ENCODE data around the gene ENTPD6. TPM values are rescaled to one million over a fixed set of nuclear protein-coding genes. Genes with fewer than 3 reads are reported as not detected.

ENTPD6 gene
- polyA plus RNA-seq, 1 donor from 2014 or later = 143 TPM

DNA sequence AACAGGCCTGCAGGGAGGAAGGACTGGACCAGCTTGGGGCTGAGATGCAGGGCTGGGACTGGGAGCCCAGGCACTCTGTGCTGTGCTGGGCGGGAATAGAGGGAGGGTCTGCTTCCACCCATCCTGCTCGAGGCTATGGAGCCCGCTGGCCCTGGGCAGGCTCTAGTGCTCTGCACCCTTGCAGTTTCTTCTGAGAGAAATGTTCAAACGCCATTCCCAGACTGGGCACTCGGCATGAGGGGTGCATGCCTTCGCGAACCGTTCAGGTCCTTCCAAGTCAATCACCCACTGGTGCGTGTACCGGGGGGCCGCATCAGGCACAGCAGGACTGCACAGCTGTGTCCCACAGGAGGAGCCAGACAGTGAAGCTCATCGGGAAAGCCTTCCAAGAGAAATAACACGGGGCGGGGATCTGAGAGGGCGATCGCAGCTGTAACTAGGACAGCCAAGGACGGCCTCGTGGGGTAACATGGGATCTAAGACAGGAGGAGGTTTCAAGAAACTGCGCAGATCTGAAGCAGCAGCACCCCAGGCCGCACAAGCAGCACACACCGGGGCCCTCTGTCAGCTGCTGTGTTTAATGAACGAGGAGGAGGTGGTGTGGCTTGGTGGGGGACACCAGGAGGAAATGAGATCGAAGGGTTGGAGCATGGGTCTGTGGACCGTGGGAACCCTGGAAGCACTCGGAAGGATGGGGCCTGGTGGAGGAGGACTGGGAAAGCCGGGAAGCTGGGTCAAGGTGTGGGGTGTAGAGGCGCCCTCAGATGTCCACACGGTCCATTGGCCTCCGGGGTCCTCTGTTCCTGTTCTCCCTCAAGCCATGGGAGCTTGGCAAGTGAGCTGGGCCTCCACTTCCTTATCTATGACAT lies 26.3 kb downstream of the ENTPD6 start:
- Histone ChIP-seq H3K9ac (ENCODE audit: low read length) (no peak overlapping the region), H3K4me2 (ENCODE audit: low read length) (no peak overlapping the region), H3K27ac (ENCODE audit: low read length) (no peak overlapping the region), H3K9me3 (ENCODE audit: low read length) (no peaks in the 10 kb centered on the region), H3K9me2 (ENCODE audit: insufficient read depth, low read length) (no peaks in the 10 kb centered on the region), H3K36me3 (ENCODE audit: insufficient read depth, low read length) (no peaks in the 10 kb centered on the region), H2AFZ (ENCODE audit: low read depth, low read length) (no peak overlapping the region), H3K79me2 (replicated peaks; ENCODE audit: insufficient read depth, low read length) (no peaks in the 10 kb centered on the region), H3K4me3 (ENCODE audit: low read length) (no peak overlapping the region), H3F3A (ENCODE audit: insufficient read depth, low read length, poor library complexity, severe bottlenecking) (no peaks in the 10 kb centered on the region), H4K20me1 (ENCODE audit: insufficient read depth) (no peaks in the 10 kb centered on the region), H3K27me3 (ENCODE audit: insufficient read depth, low read depth, low read length) (no peaks in the 10 kb centered on the region)
- TF ChIP-seq, protein P1, sequence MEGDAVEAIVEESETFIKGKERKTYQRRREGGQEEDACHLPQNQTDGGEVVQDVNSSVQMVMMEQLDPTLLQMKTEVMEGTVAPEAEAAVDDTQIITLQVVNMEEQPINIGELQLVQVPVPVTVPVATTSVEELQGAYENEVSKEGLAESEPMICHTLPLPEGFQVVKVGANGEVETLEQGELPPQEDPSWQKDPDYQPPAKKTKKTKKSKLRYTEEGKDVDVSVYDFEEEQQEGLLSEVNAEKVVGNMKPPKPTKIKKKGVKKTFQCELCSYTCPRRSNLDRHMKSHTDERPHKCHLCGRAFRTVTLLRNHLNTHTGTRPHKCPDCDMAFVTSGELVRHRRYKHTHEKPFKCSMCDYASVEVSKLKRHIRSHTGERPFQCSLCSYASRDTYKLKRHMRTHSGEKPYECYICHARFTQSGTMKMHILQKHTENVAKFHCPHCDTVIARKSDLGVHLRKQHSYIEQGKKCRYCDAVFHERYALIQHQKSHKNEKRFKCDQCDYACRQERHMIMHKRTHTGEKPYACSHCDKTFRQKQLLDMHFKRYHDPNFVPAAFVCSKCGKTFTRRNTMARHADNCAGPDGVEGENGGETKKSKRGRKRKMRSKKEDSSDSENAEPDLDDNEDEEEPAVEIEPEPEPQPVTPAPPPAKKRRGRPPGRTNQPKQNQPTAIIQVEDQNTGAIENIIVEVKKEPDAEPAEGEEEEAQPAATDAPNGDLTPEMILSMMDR (IDR thresholded peaks at IDR 0.05; ENCODE audit: poor library complexity, severe bottlenecking) = no peak
- TF ChIP-seq EP300 (conservative IDR thresholded peaks at IDR 0.05; ENCODE audit: poor library complexity, severe bottlenecking) (no peak), EZH2 (IDR thresholded peaks at IDR 0.05; ENCODE audit: borderline replicate concordance, insufficient read depth, low read length, poor library complexity, severe bottlenecking) (no peak), POLR2AphosphoS5 (IDR thresholded peaks at IDR 0.05) (no peak), RAD21 (conservative IDR thresholded peaks at IDR 0.05) (no peak), TAF1 (IDR thresholded peaks at IDR 0.05; ENCODE audit: low read depth) (no peak), MXI1 (conservative IDR thresholded peaks at IDR 0.05; ENCODE audit: poor library complexity, severe bottlenecking) (no peak), SMC3 (conservative IDR thresholded peaks at IDR 0.05; ENCODE audit: poor library complexity) (no peak)
- TF ChIP-seq, protein P2, sequence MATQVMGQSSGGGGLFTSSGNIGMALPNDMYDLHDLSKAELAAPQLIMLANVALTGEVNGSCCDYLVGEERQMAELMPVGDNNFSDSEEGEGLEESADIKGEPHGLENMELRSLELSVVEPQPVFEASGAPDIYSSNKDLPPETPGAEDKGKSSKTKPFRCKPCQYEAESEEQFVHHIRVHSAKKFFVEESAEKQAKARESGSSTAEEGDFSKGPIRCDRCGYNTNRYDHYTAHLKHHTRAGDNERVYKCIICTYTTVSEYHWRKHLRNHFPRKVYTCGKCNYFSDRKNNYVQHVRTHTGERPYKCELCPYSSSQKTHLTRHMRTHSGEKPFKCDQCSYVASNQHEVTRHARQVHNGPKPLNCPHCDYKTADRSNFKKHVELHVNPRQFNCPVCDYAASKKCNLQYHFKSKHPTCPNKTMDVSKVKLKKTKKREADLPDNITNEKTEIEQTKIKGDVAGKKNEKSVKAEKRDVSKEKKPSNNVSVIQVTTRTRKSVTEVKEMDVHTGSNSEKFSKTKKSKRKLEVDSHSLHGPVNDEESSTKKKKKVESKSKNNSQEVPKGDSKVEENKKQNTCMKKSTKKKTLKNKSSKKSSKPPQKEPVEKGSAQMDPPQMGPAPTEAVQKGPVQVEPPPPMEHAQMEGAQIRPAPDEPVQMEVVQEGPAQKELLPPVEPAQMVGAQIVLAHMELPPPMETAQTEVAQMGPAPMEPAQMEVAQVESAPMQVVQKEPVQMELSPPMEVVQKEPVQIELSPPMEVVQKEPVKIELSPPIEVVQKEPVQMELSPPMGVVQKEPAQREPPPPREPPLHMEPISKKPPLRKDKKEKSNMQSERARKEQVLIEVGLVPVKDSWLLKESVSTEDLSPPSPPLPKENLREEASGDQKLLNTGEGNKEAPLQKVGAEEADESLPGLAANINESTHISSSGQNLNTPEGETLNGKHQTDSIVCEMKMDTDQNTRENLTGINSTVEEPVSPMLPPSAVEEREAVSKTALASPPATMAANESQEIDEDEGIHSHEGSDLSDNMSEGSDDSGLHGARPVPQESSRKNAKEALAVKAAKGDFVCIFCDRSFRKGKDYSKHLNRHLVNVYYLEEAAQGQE (IDR thresholded peaks at IDR 0.05; ENCODE audit: borderline replicate concordance) = no peak

DNA sequence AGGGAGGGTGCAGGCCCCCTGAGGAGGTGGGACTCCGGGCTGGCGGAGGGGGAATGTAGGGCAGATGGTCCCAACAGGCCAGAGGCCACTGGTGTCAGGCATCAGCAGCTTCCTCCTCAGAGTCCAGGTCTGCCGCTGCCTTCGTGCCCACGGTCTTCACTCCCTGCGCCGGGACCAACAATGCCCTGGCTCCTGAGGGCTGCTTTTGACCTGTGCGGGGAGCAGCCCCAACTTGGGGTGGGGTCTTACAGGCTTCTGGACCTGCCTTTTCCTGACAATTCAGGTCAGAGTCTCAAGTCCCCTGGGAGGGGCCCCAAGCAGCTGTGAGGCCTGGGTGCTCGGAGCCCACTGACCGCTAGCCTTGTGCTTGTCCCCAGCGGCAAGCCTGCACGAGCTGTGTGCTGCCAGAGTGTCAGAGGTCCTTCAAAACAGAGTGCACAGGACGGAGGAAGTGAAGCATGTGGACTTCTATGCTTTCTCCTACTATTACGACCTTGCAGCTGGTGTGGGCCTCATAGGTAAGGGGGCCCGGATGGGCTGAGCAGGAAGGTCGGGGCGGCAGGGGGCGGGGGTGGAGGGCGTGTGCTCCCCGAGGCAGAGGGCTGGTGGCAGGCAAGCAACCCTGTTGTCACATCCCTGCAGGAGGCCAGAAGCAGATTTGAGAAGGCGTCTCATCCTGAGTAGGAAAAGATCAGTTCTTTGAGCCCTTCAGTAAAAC lies 27.1 kb downstream of the ENTPD6 start:
- H3K9ac ChIP-seq (ENCODE audit: low read length) = no peak overlapping the region
- no peak overlapping the region for H2AFZ ChIP-seq (ENCODE audit: low read depth, low read length)
- H3K27ac ChIP-seq (ENCODE audit: low read length) = no peak overlapping the region
- TF ChIP-seq MXI1 (conservative IDR thresholded peaks at IDR 0.05; ENCODE audit: poor library complexity, severe bottlenecking) = no peak
- H3K4me2 ChIP-seq (ENCODE audit: low read length) = no peak overlapping the region
- H3K9me3 ChIP-seq (ENCODE audit: low read length) = no peaks in the 10 kb centered on the region
- no peaks in the 10 kb centered on the region for H4K20me1 ChIP-seq (ENCODE audit: insufficient read depth)
- H3K36me3 ChIP-seq (ENCODE audit: insufficient read depth, low read length) = no peaks in the 10 kb centered on the region
- no peaks in the 10 kb centered on the region for H3K9me2 ChIP-seq (ENCODE audit: insufficient read depth, low read length)
- H3F3A ChIP-seq (ENCODE audit: insufficient read depth, low read length, poor library complexity, severe bottlenecking) = no peaks in the 10 kb centered on the region
- no peak overlapping the region for H3K4me3 ChIP-seq (ENCODE audit: low read length)
- H3K79me2 ChIP-seq (replicated peaks; ENCODE audit: insufficient read depth, low read length) = no peaks in the 10 kb centered on the region
- no peaks in the 10 kb centered on the region for H3K27me3 ChIP-seq (ENCODE audit: insufficient read depth, low read depth, low read length)
